ENCODE measurements around the gene ST7L. TPM values are rescaled to one million over a fixed set of nuclear protein-coding genes. Genes with fewer than 3 reads are reported as not detected.

The ST7L gene
- total RNA-seq, 4 donors from 2014 or later: 16.5 to 37.1 (median 27.8) TPM

DNA sequence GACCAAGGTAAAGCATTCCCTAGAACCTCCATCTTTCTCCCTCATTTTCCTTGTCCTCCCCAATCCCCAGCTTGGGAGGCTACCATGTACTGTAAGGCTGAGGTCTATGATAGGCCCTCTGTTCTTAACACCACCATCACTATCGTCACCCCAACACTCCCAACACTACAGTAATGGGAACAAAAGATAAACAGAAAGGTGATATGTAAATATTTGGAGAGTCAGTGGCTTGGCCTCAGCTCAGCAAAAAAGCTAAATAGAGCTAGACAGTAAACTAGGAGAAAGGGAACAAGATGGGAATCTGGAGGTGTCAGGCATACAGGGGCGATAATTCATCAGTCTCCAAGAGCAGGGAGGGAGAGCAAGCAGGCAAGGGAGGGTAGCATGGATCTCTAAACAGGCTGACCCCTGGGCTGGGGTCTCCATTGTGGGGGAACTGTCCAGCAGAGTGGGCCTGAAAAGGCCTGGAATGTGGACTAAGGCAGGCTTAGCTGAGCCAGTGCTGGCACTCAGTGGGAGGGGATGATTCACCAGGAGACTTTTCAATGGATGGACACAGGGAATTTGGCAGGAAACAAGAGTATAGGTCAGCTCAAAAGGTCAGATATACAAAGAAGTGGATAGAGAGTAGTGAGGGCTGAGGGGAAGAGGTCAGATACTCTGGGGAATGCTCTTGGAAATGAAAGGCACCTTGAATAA lies 103.5 kb downstream of the ST7L start:
- intact Hi-C loops (cut with DNase I; ENCODE audit: low total_unique reads): no loop called here
- Histone ChIP-seq H3K27me3 (no peaks in the 10 kb centered on the region), H3K9me3 (no peaks in the 10 kb centered on the region), H3K4me3 (no peak overlapping the region), H3K4me1 (no peaks in the 10 kb centered on the region), H3K27ac (no peak overlapping the region), H3K36me3 (no peaks in the 10 kb centered on the region)
- no peak for DNase-seq
- TF ChIP-seq, protein P1, sequence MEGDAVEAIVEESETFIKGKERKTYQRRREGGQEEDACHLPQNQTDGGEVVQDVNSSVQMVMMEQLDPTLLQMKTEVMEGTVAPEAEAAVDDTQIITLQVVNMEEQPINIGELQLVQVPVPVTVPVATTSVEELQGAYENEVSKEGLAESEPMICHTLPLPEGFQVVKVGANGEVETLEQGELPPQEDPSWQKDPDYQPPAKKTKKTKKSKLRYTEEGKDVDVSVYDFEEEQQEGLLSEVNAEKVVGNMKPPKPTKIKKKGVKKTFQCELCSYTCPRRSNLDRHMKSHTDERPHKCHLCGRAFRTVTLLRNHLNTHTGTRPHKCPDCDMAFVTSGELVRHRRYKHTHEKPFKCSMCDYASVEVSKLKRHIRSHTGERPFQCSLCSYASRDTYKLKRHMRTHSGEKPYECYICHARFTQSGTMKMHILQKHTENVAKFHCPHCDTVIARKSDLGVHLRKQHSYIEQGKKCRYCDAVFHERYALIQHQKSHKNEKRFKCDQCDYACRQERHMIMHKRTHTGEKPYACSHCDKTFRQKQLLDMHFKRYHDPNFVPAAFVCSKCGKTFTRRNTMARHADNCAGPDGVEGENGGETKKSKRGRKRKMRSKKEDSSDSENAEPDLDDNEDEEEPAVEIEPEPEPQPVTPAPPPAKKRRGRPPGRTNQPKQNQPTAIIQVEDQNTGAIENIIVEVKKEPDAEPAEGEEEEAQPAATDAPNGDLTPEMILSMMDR (IDR thresholded peaks at IDR 0.05): no peak
- no peak for TF ChIP-seq POLR2A (IDR thresholded peaks at IDR 0.05)

DNA sequence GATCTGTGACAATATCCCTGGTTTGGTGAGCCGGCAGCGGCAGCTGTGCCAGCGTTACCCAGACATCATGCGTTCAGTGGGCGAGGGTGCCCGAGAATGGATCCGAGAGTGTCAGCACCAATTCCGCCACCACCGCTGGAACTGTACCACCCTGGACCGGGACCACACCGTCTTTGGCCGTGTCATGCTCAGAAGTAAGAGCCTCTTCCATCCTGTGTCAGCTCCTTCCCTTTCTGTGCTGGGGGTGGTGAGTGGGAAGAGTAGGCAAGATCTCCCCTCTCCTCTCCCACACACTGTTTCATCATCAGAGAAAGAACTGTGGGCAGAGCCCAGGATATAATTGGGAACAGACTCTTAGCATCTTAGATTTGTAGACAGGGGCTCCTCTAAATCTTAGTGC lies 104.0 kb downstream of the ST7L start:
- Histone ChIP-seq H3K36me3 (no peaks in the 10 kb centered on the region), H3K4me1 (no peaks in the 10 kb centered on the region), H3K4me3 (no peak overlapping the region), H3K27ac (no peak overlapping the region), H3K27me3 (no peaks in the 10 kb centered on the region), H3K9me3 (no peaks in the 10 kb centered on the region)
- TF ChIP-seq, protein P1 (IDR thresholded peaks at IDR 0.05): no peak
- TF ChIP-seq POLR2A (IDR thresholded peaks at IDR 0.05): no peak
- intact Hi-C loops (cut with DNase I; ENCODE audit: low total_unique reads): no loop called here
- DNase-seq: no peak

DNA sequence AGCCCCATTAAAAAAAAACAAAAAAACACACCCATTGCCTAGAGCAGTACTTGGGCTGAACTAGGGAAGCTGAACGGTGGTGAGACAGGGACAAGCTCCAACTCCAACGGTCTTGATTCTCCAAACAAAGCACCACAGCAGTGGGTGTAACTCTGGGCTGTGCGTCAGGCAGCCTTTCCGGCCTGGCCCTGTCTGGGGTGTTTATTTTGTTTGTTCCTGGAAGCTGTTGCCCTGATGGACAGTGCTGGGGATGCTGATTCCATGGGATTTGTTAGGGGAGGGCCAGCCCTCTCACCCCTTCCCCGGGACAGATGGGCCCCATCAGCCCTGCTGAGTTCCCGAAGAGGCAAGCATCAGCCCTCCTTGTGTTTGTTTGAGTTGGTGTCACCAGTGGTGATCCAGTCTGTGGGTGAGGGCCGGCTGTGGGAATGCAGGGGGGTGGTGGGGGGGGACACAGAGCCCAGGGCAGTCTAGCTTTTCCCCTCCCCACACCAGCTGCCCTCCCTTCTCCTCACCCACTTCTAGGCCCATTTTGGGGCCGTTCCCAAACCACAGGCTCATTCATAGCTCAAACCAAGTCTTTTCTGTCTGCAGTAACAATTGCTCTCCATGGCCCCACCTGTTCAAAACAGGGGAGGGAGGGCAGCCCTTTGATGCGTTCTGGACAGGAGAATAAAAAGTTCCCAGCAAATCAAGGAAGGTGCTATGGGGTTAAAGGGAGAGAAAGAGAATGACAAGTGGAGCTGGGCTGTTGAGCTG lies 105.7 kb downstream of the ST7L start:
- Histone ChIP-seq H3K36me3 (no peaks in the 10 kb centered on the region), H3K4me3 (no peak overlapping the region), H3K9me3 (no peaks in the 10 kb centered on the region), H3K4me1 (no peaks in the 10 kb centered on the region), H3K27ac (no peak overlapping the region), H3K27me3 (no peaks in the 10 kb centered on the region)
- TF ChIP-seq POLR2A (IDR thresholded peaks at IDR 0.05): no peak
- TF ChIP-seq, protein P1 (IDR thresholded peaks at IDR 0.05): no peak
- DNase-seq: no peak
- intact Hi-C loops (cut with DNase I; ENCODE audit: low total_unique reads): no loop called here

DNA sequence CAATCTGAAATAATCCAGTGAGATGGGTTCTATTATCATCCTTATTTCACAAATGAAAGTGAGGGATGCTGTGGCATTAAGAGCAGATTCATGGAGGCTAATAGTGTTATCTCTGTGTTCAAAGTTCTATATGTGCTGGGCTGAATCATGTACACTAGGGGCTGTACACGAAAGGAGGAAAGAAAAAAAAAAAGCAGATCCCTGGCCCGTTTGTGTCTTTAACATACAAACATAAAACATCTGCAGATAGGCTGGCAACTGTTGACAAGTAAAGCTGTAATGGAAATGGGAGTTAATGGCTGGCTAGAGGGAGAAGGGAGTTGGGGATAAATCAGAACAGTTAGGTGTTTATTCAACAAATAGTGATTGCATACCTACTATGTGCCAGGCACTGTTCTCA lies 107.0 kb downstream of the ST7L start:
- Histone ChIP-seq H3K4me3 (no peak overlapping the region), H3K36me3 (no peaks in the 10 kb centered on the region), H3K4me1 (no peaks in the 10 kb centered on the region), H3K9me3 (no peaks in the 10 kb centered on the region), H3K27ac (no peak overlapping the region), H3K27me3 (no peaks in the 10 kb centered on the region)
- no peak for TF ChIP-seq POLR2A (IDR thresholded peaks at IDR 0.05)
- TF ChIP-seq, protein P1 (IDR thresholded peaks at IDR 0.05): no peak
- no peak for DNase-seq
- intact Hi-C loops (cut with DNase I; ENCODE audit: low total_unique reads): no loop called here

DNA sequence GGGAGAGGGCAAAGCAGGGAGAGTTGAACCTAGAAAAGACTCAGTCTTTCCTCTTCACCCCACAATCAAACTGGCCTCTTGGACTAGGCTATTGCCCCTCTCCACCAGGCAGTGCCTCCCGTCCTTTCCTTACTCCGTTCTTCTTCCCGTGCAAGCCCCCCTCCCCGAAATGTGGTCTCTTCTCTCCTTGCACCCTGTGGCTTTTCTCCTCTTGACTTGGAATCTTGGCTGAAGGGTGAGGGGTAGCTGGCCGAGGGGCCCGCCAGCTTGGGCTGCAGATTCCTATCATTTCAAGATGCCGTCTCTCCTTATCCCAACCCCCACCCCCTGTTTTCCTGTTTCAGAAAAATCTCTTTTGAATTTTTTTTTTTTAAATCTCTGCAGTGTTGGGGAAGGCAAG lies 108.6 kb downstream of the ST7L start:
- no peak for DNase-seq
- intact Hi-C loops (cut with DNase I; ENCODE audit: low total_unique reads): no loop called here
- H3K27me3 ChIP-seq: no peaks in the 10 kb centered on the region
- TF ChIP-seq, protein P1 (IDR thresholded peaks at IDR 0.05): no peak
- TF ChIP-seq POLR2A (IDR thresholded peaks at IDR 0.05): no peak
- no peak overlapping the region for H3K4me3 ChIP-seq
- H3K27ac ChIP-seq: no peak overlapping the region
- H3K36me3 ChIP-seq: no peaks in the 10 kb centered on the region
- no peaks in the 10 kb centered on the region for H3K9me3 ChIP-seq
- no peaks in the 10 kb centered on the region for H3K4me1 ChIP-seq

Measured in uterus (tissue), 4 donors.